ENCODE results near the gene UNC45B.

UNC45B gene

DNA sequence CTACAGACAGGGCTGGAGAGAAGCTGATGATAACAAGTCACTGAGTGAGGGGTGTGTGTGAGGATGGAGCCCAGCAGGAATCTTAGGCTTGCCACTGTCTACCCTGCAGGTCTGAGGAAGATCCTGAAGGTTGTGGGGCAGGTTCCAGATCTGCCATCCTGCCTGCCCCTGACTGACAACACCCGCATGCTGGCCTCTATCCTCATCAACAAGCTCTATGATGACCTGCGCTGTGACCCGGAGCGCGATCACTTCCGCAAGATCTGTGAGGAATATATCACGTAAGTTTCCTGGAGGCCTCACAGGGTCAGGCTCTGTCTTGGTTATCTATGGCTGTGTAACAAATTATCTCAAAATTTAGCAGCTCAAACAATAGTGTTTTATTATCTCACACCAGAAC is 16.3 kb downstream of the UNC45B start:
- H3K9me2 ChIP-seq (ENCODE audit: low read depth, low read length), result no peaks in the 10 kb centered on the region
- no peak for TF ChIP-seq EZH2 (IDR thresholded peaks at IDR 0.05; ENCODE audit: borderline replicate concordance, low read length)
- TF ChIP-seq, protein P1, sequence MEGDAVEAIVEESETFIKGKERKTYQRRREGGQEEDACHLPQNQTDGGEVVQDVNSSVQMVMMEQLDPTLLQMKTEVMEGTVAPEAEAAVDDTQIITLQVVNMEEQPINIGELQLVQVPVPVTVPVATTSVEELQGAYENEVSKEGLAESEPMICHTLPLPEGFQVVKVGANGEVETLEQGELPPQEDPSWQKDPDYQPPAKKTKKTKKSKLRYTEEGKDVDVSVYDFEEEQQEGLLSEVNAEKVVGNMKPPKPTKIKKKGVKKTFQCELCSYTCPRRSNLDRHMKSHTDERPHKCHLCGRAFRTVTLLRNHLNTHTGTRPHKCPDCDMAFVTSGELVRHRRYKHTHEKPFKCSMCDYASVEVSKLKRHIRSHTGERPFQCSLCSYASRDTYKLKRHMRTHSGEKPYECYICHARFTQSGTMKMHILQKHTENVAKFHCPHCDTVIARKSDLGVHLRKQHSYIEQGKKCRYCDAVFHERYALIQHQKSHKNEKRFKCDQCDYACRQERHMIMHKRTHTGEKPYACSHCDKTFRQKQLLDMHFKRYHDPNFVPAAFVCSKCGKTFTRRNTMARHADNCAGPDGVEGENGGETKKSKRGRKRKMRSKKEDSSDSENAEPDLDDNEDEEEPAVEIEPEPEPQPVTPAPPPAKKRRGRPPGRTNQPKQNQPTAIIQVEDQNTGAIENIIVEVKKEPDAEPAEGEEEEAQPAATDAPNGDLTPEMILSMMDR (IDR thresholded peaks at IDR 0.05; ENCODE audit: low read length), result no peak
- no peak overlapping the region for H3K4me2 ChIP-seq (ENCODE audit: low read length)
- no peak overlapping the region for H2AFZ ChIP-seq (ENCODE audit: low read length)
- H3K9ac ChIP-seq (ENCODE audit: low read length), result no peak overlapping the region
- no peaks in the 10 kb centered on the region for H3K36me3 ChIP-seq (ENCODE audit: insufficient read depth, low read length)
- H3K27ac ChIP-seq (ENCODE audit: low read depth, low read length, poor library complexity, severe bottlenecking), result no peak overlapping the region
- H4K20me1 ChIP-seq (ENCODE audit: insufficient read depth, low read length), result no peaks in the 10 kb centered on the region
- H3K4me3 ChIP-seq (ENCODE audit: low read depth, low read length, poor library complexity, severe bottlenecking), result no peak overlapping the region
- no peaks in the 10 kb centered on the region for H3K9me3 ChIP-seq (ENCODE audit: low read length)
- H3K79me2 ChIP-seq (ENCODE audit: insufficient read depth, low read length), result no peaks in the 10 kb centered on the region
- no peaks in the 10 kb centered on the region for H3F3A ChIP-seq (ENCODE audit: insufficient read depth, low read length)
- H3K4me1 ChIP-seq (ENCODE audit: insufficient read depth, low read length, severe bottlenecking), result no peaks in the 10 kb centered on the region
- H3K27me3 ChIP-seq (ENCODE audit: insufficient read depth, low read length), result peaks cover 4% of the 10 kb centered on the region; the same call in 1 of the 2 replicates

DNA sequence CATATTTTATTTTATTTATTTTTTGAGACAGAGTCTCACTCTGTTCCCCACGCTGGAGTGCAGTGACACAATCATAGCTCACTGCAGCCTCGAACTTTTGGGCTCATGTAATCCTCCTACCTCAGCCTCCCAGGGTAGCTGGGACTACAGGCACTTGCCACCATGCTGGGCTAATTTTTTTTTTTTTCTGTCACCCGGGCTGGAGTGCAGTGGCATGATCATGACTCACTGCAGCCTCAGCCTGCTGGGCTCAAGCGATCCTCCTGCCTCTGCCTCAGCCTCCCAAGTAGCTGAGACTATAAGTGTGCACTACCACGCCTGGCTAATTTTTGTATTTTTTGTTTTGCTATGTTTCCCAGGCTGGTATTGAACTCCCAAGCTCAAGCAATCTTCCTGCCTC is 17.1 kb downstream of the UNC45B start:
- no peaks in the 10 kb centered on the region for H3K36me3 ChIP-seq (ENCODE audit: insufficient read depth, low read length)
- H3K9me2 ChIP-seq (ENCODE audit: low read depth, low read length), result no peaks in the 10 kb centered on the region
- no peaks in the 10 kb centered on the region for H3K79me2 ChIP-seq (ENCODE audit: insufficient read depth, low read length)
- H2AFZ ChIP-seq (ENCODE audit: low read length), result no peak overlapping the region
- H3K27ac ChIP-seq (ENCODE audit: low read depth, low read length, poor library complexity, severe bottlenecking), result no peak overlapping the region
- H3K9me3 ChIP-seq (ENCODE audit: low read length), result no peaks in the 10 kb centered on the region
- H4K20me1 ChIP-seq (ENCODE audit: insufficient read depth, low read length), result no peaks in the 10 kb centered on the region
- no peak for TF ChIP-seq EZH2 (IDR thresholded peaks at IDR 0.05; ENCODE audit: borderline replicate concordance, low read length)
- TF ChIP-seq, protein P1 (IDR thresholded peaks at IDR 0.05; ENCODE audit: low read length), result no peak
- no peaks in the 10 kb centered on the region for H3K4me1 ChIP-seq (ENCODE audit: insufficient read depth, low read length, severe bottlenecking)
- no peak overlapping the region for H3K9ac ChIP-seq (ENCODE audit: low read length)
- H3K4me3 ChIP-seq (ENCODE audit: low read depth, low read length, poor library complexity, severe bottlenecking), result no peak overlapping the region
- H3F3A ChIP-seq (ENCODE audit: insufficient read depth, low read length), result no peaks in the 10 kb centered on the region
- peaks cover 4% of the 10 kb centered on the region; the same call in 1 of the 2 replicates for H3K27me3 ChIP-seq (ENCODE audit: insufficient read depth, low read length)
- no peak overlapping the region for H3K4me2 ChIP-seq (ENCODE audit: low read length)

DNA sequence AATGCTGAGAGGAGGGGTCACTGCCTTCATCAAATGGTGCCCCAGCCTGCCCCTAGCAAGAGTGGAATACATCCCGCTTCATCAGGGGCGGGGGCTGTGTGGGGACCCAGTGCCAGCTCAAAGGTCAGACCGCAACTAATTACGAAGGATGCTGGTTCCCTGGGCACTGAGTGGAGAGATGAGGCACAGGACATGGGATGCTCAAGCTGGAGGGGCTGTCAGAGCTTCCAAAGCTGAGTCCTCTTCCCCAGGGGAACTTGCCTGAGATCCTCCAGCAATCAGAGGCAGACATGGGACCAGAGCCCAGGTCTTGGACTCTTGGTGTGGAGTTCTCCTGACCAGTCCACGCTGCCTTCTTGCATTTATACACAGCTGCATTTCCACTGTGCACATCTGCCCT is 18.9 kb downstream of the UNC45B start:
- Histone ChIP-seq H3K79me2 (ENCODE audit: insufficient read depth, low read length) (no peaks in the 10 kb centered on the region), H3K27ac (ENCODE audit: low read depth, low read length, poor library complexity, severe bottlenecking) (no peak overlapping the region)
- TF ChIP-seq, protein P1 (IDR thresholded peaks at IDR 0.05; ENCODE audit: low read length), result no peak
- no peak for TF ChIP-seq EZH2 (IDR thresholded peaks at IDR 0.05; ENCODE audit: borderline replicate concordance, low read length)

More for the DNA sequence above, 18.9 kb downstream of the UNC45B start:
- H2AFZ ChIP-seq (ENCODE audit: low read length), result no peak overlapping the region
- H3K4me1 ChIP-seq (ENCODE audit: insufficient read depth, low read length, severe bottlenecking), result no peaks in the 10 kb centered on the region
- H3K4me3 ChIP-seq (ENCODE audit: low read depth, low read length, poor library complexity, severe bottlenecking), result no peak overlapping the region
- H3K27me3 ChIP-seq (ENCODE audit: insufficient read depth, low read length), result no peaks in the 10 kb centered on the region
- no peaks in the 10 kb centered on the region for H3K9me2 ChIP-seq (ENCODE audit: low read depth, low read length)
- H3K4me2 ChIP-seq (ENCODE audit: low read length), result no peak overlapping the region
- no peaks in the 10 kb centered on the region for H4K20me1 ChIP-seq (ENCODE audit: insufficient read depth, low read length)
- H3F3A ChIP-seq (ENCODE audit: insufficient read depth, low read length), result no peaks in the 10 kb centered on the region
- H3K9ac ChIP-seq (ENCODE audit: low read length), result no peak overlapping the region
- H3K36me3 ChIP-seq (ENCODE audit: insufficient read depth, low read length), result no peaks in the 10 kb centered on the region
- no peaks in the 10 kb centered on the region for H3K9me3 ChIP-seq (ENCODE audit: low read length)

Measured in OCI-LY1 (cell line).